ENCODE data around the gene GNG7. TPM values are rescaled to one million over a fixed set of nuclear protein-coding genes. Genes with fewer than 3 reads are reported as not detected.
"Not testable (repeated sequence)": the region's sequence is repeated elsewhere in the genome, so short reads cannot be mapped to it uniquely, and the experiment has no call there.

The GNG7 gene
- total and polyA plus RNA-seq, 7 donors: 1.2 to 8.0 (median 2.6) TPM

DNA sequence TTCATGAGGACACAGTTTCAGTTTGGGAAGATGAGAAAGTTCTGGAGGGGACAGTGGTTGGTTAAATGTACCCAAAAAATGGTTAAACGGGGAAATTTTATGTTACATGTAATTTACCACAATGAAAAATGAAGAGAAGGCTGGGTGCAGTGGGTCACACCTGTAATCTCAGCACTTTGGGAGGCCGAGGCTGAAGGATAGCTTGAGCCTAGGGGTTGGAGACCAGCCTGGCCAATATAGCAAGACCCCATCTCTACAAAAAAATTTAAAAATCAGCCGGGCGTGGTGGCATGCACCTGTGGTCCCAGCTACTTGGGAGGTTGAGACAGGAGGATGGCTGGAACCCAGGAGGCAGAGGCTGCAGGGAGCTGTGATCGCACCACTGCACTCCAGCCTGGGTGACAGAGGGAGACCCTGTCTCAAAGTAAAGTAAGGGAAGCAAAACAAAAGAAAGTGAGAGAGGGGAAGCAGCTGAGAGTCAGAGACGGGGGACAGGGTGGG, 17.2 kb downstream of the GNG7 start:
- Histone ChIP-seq H3K36me3 (no peaks in the 10 kb centered on the region), H3K4me3 (peak overlapping the region in 1 of 4 donors; percentile 7), H3K9me3 (no peaks in the 10 kb centered on the region), H3K27me3 (no peaks in the 10 kb centered on the region), H3K4me1 (no peaks in the 10 kb centered on the region), H3K27ac (peak overlapping the region in 1 of 4 donors; percentile 8)
- intact Hi-C loops (cut with DNase I): no loop called here
- TF ChIP-seq EP300 (IDR thresholded peaks at IDR 0.05) (no peak), POLR2AphosphoS5 (IDR thresholded peaks at IDR 0.05) (no peak), POLR2A (IDR thresholded peaks at IDR 0.05) (no peak)
- TF ChIP-seq, protein P1, sequence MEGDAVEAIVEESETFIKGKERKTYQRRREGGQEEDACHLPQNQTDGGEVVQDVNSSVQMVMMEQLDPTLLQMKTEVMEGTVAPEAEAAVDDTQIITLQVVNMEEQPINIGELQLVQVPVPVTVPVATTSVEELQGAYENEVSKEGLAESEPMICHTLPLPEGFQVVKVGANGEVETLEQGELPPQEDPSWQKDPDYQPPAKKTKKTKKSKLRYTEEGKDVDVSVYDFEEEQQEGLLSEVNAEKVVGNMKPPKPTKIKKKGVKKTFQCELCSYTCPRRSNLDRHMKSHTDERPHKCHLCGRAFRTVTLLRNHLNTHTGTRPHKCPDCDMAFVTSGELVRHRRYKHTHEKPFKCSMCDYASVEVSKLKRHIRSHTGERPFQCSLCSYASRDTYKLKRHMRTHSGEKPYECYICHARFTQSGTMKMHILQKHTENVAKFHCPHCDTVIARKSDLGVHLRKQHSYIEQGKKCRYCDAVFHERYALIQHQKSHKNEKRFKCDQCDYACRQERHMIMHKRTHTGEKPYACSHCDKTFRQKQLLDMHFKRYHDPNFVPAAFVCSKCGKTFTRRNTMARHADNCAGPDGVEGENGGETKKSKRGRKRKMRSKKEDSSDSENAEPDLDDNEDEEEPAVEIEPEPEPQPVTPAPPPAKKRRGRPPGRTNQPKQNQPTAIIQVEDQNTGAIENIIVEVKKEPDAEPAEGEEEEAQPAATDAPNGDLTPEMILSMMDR (IDR thresholded peaks at IDR 0.05): no peak
- DNase-seq: no peak
- WGBS, 2 donors: 90 to 91% methylated on average over 6 of the region's 6 CpGs

DNA sequence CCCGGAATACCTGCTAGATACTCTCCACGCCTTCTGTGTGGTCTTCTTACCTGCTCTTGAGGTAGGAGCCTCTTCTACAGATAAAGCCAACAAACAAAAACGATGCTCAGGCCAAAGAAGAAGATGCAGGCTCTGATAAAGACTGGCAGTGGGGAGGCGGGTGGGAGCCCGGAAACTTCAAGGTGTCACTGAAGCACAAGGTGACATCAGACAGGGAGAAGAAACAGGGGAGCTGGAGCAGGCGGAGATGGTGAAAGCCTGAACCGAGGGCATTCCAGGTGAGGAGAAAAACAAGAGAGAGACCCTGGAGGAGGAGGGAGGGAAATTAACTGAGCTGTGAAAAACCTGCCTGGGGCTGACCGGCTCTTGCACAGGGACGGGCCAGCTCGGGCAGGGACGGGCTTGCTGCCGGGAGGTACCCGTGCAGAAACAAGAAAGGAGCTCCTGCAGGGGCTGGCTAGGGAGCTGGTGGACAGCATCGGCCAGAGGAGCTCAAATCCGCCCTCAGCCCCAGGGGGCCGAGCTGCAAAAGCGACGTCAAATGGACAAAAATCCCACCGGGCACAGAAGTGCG, 19.0 kb downstream of the GNG7 start:
- no peak for DNase-seq
- intact Hi-C loops (cut with DNase I): no loop called here
- Histone ChIP-seq H3K4me3 (no peak overlapping the region), H3K36me3 (no peaks in the 10 kb centered on the region), H3K9me3 (no peaks in the 10 kb centered on the region), H3K27me3 (no peaks in the 10 kb centered on the region), H3K27ac (no peak overlapping the region), H3K4me1 (no peaks in the 10 kb centered on the region)
- TF ChIP-seq POLR2AphosphoS5 (IDR thresholded peaks at IDR 0.05) (no peak), POLR2A (IDR thresholded peaks at IDR 0.05) (no peak), EP300 (IDR thresholded peaks at IDR 0.05) (no peak)
- TF ChIP-seq, protein P1 (IDR thresholded peaks at IDR 0.05): no peak
- 86 to 88% methylated on average over 20 of the region's 20 CpGs for whole genome bisulfite sequencing, 2 donors

DNA sequence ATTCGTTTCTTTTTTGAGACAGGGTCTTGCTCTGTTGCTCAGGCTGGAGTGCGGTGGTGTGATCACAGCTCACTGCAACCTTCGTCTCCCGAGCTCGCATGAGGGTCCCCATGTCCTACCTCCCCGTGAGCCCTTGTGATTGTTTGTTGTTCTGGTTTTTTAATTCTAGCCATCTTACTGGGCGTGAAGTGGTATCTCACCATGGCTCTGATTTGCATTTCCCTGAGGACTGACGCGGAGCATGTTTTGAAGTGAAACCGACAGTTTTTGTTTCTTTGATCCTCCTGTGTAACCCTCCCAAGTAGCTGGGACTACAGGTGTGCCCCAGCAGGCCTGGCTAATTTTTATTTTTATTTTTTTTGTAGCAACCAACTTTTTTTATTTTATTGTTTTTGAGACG, 21.7 kb downstream of the GNG7 start:
- Histone ChIP-seq H3K27ac (no peak overlapping the region), H3K4me3 (no peak overlapping the region)
- 77 to 89% methylated on average over 11 of the region's 11 CpGs for WGBS, 2 donors

DNA sequence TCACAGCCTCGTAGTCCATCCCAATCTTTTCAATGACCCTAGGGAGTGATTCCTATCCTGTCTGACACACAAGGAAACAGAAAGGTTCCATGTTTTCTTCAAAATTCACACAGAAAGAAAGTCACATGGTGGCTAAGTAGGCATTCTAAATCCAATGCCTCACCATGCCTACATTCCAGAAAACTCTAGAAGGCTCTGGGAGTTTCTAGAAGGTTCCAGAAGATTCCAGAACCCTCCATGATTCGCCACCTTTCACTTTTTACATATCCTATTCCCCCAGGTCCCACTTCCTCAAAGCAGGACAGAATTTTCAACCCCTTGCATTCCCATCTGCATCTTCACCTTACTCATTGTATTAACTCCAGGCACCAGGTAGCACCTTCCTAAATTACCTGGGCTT, 23.1 kb downstream of the GNG7 start:
- peaks cover 0 to 15% (median 8%) of the 10 kb centered on the region in 4 donors for H3K4me1 ChIP-seq
- no peak for DNase-seq
- WGBS, 2 donors: 87 to 93% methylated on average over 2 of the region's 2 CpGs
- H3K4me3 ChIP-seq: no peak overlapping the region
- H3K27ac ChIP-seq: no peak overlapping the region
- no peaks in the 10 kb centered on the region for H3K27me3 ChIP-seq
- no peaks in the 10 kb centered on the region for H3K36me3 ChIP-seq
- H3K9me3 ChIP-seq: no peaks in the 10 kb centered on the region
- TF ChIP-seq POLR2AphosphoS5 (IDR thresholded peaks at IDR 0.05) (peak in 1 of 4 donors; percentile 37), EP300 (IDR thresholded peaks at IDR 0.05) (no peak)
- intact Hi-C loops (cut with DNase I): no loop called here

More for the DNA sequence above, 21.7 kb downstream of the GNG7 start:
- intact Hi-C loops (cut with DNase I): no loop called here
- Histone ChIP-seq H3K4me1 (peaks cover 0 to 5% (median 0%) of the 10 kb centered on the region in 4 donors), H3K9me3 (no peaks in the 10 kb centered on the region), H3K36me3 (no peaks in the 10 kb centered on the region), H3K27me3 (no peaks in the 10 kb centered on the region)
- no peak for TF ChIP-seq EP300 (IDR thresholded peaks at IDR 0.05)
- TF ChIP-seq, protein P1 (IDR thresholded peaks at IDR 0.05): no peak
- TF ChIP-seq POLR2A (IDR thresholded peaks at IDR 0.05): no peak
- no peak for TF ChIP-seq POLR2AphosphoS5 (IDR thresholded peaks at IDR 0.05)
- DNase-seq: no peak

DNA sequence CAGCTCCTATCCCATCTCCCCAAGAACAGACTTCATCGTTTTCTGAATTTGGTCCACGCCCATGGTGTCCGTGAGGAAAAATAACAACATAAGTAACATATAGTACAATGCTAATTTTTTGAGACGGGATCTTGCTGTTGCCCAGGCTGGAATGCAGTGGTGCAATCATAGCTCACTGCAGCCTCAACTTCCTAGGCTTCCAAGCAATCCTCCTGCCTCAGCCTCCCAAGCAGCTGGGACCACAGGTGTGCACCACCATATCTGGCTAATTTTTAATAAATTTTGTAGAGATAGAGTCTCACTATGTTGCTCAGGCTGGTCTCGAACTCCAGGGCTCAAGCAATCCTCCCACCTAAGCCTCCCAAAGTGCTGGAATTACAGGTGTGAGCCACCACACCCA, 23.5 kb downstream of the GNG7 start:
- peaks cover 0 to 15% (median 9%) of the 10 kb centered on the region in 4 donors for H3K4me1 ChIP-seq
- H3K27ac ChIP-seq; H3K27me3 ChIP-seq; H3K4me3 ChIP-seq; H3K36me3 ChIP-seq; H3K9me3 ChIP-seq; intact Hi-C loops (cut with DNase I); DNase-seq: not testable (repeated sequence)
- WGBS, 2 donors: 93 to 95% methylated on average over 5 of the region's 5 CpGs
